Measurements from ENCODE around the gene NPR3. TPM values are rescaled to one million over a fixed set of nuclear protein-coding genes. Genes with fewer than 3 reads are reported as not detected.

Gene NPR3
- total and polyA plus RNA-seq, 7 donors: 0.23 to 17.6 (median 5.0) TPM

Other genes starting within 250 kb of the NPR3 start
- 100 to 1,000 TPM in 3 of 4 donors, 10 to 100 TPM in 1; 84.0 to 165 (median 113) TPM for gene SUB1, start 125.8 kb upstream of the NPR3 start, total RNA-seq
- gene SUB1, start 125.8 kb upstream of the NPR3 start, polyA plus RNA-seq: 100 to 1,000 TPM; 188 to 277 (median 204) TPM

Measured in sigmoid colon (tissue), 7 donors.